Measurements from ENCODE around the gene DLAT.

DNA sequence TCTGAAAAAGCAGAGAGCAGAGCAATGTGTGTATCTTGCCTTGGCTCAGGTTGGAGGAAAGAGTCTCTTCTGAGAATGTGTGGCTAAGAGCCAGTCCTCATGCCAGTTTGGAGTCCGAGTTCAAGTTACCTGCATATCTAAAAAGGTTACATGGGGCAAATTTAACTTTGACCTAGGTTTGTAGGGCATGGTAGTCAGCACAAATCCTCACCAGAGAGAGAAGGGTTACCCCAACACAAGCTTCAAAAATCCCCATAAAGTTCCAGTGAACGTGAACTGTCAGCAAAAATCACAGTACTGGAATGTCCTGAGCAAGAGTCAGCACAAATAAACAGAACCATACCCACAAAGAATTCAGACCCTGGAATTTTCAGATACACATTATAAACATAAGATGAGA, 75.3 kb downstream of the DLAT start:
- TF ChIP-seq, protein P1, sequence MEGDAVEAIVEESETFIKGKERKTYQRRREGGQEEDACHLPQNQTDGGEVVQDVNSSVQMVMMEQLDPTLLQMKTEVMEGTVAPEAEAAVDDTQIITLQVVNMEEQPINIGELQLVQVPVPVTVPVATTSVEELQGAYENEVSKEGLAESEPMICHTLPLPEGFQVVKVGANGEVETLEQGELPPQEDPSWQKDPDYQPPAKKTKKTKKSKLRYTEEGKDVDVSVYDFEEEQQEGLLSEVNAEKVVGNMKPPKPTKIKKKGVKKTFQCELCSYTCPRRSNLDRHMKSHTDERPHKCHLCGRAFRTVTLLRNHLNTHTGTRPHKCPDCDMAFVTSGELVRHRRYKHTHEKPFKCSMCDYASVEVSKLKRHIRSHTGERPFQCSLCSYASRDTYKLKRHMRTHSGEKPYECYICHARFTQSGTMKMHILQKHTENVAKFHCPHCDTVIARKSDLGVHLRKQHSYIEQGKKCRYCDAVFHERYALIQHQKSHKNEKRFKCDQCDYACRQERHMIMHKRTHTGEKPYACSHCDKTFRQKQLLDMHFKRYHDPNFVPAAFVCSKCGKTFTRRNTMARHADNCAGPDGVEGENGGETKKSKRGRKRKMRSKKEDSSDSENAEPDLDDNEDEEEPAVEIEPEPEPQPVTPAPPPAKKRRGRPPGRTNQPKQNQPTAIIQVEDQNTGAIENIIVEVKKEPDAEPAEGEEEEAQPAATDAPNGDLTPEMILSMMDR (IDR thresholded peaks at IDR 0.05 in 8 of 11, conservative IDR thresholded peaks at IDR 0.05 in 3 of 11), result no peak
- TF ChIP-seq POLR2A (IDR thresholded peaks at IDR 0.05), result no peak
- TF ChIP-seq POLR2AphosphoS5 (IDR thresholded peaks at IDR 0.05), result no peak
